ENCODE results near the gene NNAT. TPM values are rescaled to one million over a fixed set of nuclear protein-coding genes. Genes with fewer than 3 reads are reported as not detected.

NNAT gene
- total RNA-seq, 1 experiment from 2014 or later: not detected

DNA sequence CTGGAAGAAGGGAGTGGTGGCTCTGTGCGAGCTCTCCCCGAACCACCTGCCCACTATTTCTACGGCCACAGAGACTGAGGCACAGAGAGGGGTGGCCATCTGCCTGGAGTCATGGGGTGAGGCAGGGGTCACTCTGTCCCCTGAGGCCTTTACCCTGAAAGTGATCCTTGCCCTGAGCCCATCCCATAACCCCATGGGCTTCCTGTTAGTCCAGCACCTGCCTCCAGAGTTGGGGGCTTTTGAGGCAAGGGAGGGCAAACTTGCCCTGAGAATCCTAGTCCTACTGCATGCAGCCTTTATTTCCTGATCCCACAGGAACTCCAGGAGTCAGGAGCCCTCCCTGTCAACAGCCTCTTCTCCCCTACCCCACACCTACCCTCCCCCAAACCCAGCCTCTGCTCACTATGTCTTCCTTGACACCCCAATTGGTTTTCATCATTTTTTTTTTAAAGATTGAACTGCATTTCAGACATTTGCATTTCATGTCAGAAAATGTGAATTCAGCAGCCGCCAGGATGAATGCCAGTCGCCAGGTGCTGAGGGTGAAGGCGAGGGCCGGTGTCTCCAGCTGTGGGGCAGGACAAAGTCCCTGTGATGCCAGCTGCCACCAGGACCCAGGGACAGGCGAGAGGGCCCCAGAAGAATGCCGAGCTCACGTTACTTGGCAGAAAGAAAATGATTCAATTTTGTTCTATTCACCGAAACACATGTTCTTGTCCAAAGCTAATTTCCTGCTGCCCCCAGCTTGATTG lies 47.6 kb upstream of the NNAT start:
- Histone ChIP-seq H3K36me3 (ENCODE audit: insufficient read depth, low read length, poor library complexity, severe bottlenecking) (no peaks in the 10 kb centered on the region), H3K4me3 (ENCODE audit: low read depth, low read length, poor library complexity, severe bottlenecking) (no peak overlapping the region), H3K4me1 (ENCODE audit: insufficient read depth, low read length, poor library complexity, severe bottlenecking) (peaks cover 5% of the 10 kb centered on the region), H3K27me3 (replicated peaks; ENCODE audit: insufficient read depth, low read depth, low read length, poor library complexity) (peaks cover 8% of the 10 kb centered on the region), H3K27ac (ENCODE audit: low read depth, low read length, poor library complexity, severe bottlenecking) (no peak overlapping the region), H3K9me3 (ENCODE audit: low read depth, low read length, poor library complexity, severe bottlenecking) (no peaks in the 10 kb centered on the region)
- POLR2A ChIA-PET (ENCODE audit: low non-redundant PET): no interaction called here
- BruUV-seq (replicated peaks): no TSS peak
- CTCF ChIA-PET: no interaction called here
- TF ChIP-seq, protein P1, sequence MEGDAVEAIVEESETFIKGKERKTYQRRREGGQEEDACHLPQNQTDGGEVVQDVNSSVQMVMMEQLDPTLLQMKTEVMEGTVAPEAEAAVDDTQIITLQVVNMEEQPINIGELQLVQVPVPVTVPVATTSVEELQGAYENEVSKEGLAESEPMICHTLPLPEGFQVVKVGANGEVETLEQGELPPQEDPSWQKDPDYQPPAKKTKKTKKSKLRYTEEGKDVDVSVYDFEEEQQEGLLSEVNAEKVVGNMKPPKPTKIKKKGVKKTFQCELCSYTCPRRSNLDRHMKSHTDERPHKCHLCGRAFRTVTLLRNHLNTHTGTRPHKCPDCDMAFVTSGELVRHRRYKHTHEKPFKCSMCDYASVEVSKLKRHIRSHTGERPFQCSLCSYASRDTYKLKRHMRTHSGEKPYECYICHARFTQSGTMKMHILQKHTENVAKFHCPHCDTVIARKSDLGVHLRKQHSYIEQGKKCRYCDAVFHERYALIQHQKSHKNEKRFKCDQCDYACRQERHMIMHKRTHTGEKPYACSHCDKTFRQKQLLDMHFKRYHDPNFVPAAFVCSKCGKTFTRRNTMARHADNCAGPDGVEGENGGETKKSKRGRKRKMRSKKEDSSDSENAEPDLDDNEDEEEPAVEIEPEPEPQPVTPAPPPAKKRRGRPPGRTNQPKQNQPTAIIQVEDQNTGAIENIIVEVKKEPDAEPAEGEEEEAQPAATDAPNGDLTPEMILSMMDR (conservative IDR thresholded peaks at IDR 0.05; ENCODE audit: low read depth, low read length): no peak
- no peak for TF ChIP-seq EZH2 (IDR thresholded peaks at IDR 0.05; ENCODE audit: borderline replicate concordance, low read depth, low read length, poor library complexity, severe bottlenecking)
- DNase-seq (ENCODE audit: low spot score): no peak
- intact Hi-C loops (cut with micrococcal nuclease; ENCODE audit: unreplicated experiment): no loop called here

DNA sequence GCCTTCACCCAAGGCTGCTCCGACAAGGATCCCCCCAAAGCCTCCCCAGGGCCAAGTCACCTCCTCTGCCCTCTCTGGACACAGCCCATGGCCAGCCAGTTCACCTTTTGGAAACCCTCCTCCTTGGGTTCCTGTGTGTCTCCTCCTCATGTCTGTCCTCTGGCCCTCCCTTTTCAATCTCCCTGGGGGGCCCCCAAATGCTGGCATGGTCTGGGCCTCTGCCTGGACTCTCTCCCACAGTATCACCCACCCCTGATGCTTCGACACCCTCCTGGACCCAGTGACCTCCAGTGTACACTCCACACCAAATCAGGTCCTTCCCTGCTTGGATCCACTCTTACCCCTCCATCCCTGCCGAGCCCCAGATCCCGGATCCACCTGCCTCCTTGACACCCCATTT lies 46.7 kb upstream of the NNAT start:
- H3K27me3 ChIP-seq (replicated peaks; ENCODE audit: insufficient read depth, low read depth, low read length, poor library complexity): peaks cover 14% of the 10 kb centered on the region
- TF ChIP-seq EZH2 (IDR thresholded peaks at IDR 0.05; ENCODE audit: borderline replicate concordance, low read depth, low read length, poor library complexity, severe bottlenecking): no peak
- TF ChIP-seq, protein P1 (conservative IDR thresholded peaks at IDR 0.05; ENCODE audit: low read depth, low read length): no peak
- no peak overlapping the region for H3K4me3 ChIP-seq (ENCODE audit: low read depth, low read length, poor library complexity, severe bottlenecking)
- H3K4me1 ChIP-seq (ENCODE audit: insufficient read depth, low read length, poor library complexity, severe bottlenecking): peaks cover 5% of the 10 kb centered on the region
- H3K9me3 ChIP-seq (ENCODE audit: low read depth, low read length, poor library complexity, severe bottlenecking): no peaks in the 10 kb centered on the region
- ChIA-PET POLR2A (ENCODE audit: low non-redundant PET) (no interaction called here), CTCF (no interaction called here)
- no peak overlapping the region for H3K27ac ChIP-seq (ENCODE audit: low read depth, low read length, poor library complexity, severe bottlenecking)
- DNase-seq (ENCODE audit: low spot score): no peak
- intact Hi-C loops (cut with micrococcal nuclease; ENCODE audit: unreplicated experiment): no loop called here
- BruUV-seq (replicated peaks): no TSS peak
- H3K36me3 ChIP-seq (ENCODE audit: insufficient read depth, low read length, poor library complexity, severe bottlenecking): no peaks in the 10 kb centered on the region

GRCh38 chr20:37475252-37475651 lies 45.8 kb upstream of the NNAT start:
- TF ChIP-seq, protein P1 (conservative IDR thresholded peaks at IDR 0.05; ENCODE audit: low read depth, low read length): no peak
- no peak for TF ChIP-seq EZH2 (IDR thresholded peaks at IDR 0.05; ENCODE audit: borderline replicate concordance, low read depth, low read length, poor library complexity, severe bottlenecking)
- CTCF ChIA-PET: no interaction called here
- no peak overlapping the region for H3K4me3 ChIP-seq (ENCODE audit: low read depth, low read length, poor library complexity, severe bottlenecking)
- intact Hi-C loops (cut with micrococcal nuclease; ENCODE audit: unreplicated experiment): no loop called here
- BruUV-seq (replicated peaks): no TSS peak
- H3K36me3 ChIP-seq (ENCODE audit: insufficient read depth, low read length, poor library complexity, severe bottlenecking): no peaks in the 10 kb centered on the region
- DNase-seq (ENCODE audit: low spot score): no peak
- no peaks in the 10 kb centered on the region for H3K9me3 ChIP-seq (ENCODE audit: low read depth, low read length, poor library complexity, severe bottlenecking)
- H3K4me1 ChIP-seq (ENCODE audit: insufficient read depth, low read length, poor library complexity, severe bottlenecking): peaks cover 5% of the 10 kb centered on the region
- no peak overlapping the region for H3K27ac ChIP-seq (ENCODE audit: low read depth, low read length, poor library complexity, severe bottlenecking)
- POLR2A ChIA-PET (ENCODE audit: low non-redundant PET): no interaction called here
- H3K27me3 ChIP-seq (replicated peaks; ENCODE audit: insufficient read depth, low read depth, low read length, poor library complexity): peaks cover 14% of the 10 kb centered on the region
